C4-2B (cell line): ENCODE data around the gene VPREB1.
"Not testable (repeated sequence)": the region's sequence is repeated elsewhere in the genome, so short reads cannot be mapped to it uniquely, and the experiment has no call there.

Experiments
- H3K27ac ChIP-seq: fragments of 450-650 bp; 2 replicates; pipeline ENCODE4 v1.5.1; 2017
- CTCF ChIP-seq: fragments of 450-650 bp; conservative IDR thresholded peaks from 2 replicates; pipeline ENCODE4 v1.5.1; 2017; ENCODE audit warnings: mild to moderate bottlenecking
- ZFX ChIP-seq: fragments of 450-650 bp; IDR thresholded peaks from 2 replicates; pipeline ENCODE4 v1.6.1; 2017

Gene VPREB1

DNA sequence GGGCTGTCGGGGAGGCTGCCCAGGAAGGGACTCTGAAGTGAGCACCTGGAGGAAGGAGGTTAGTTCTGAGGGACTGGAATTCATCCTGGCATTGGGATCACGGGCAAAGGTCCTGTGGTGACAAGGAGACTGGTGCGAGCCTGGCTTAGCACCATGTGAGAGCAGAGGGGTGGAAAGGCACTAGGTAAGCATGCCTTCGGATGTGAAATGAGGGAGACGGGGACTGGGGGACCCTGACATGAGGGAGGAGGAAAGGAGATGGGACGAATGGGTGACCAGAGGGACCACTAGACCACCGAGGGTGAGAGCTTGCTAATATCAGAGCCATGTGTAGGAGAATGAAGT lies 3.1 kb upstream of the VPREB1 start:
- no peak for TF ChIP-seq ZFX
- H3K27ac ChIP-seq, result no peak overlapping the region

DNA sequence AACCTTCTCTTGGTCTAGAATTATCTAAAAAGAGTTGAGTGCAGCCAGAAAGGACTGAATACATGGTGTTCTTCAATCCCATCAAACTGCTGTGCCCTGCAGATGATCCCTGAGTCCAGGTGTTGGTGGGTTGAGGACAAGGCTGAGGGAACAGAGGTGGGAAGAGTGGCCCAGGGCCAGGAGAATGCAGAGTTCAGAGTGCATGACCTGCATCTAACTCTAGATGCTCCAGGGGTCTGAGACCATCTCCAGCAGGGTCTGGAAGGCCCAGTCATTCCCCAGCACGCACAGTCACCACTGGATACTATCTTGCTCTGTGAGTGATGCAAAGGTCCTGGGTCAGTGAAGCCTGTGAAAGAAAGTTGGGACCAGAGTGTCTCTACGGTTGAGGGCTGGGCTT lies 2.1 kb upstream of the VPREB1 start:
- TF ChIP-seq CTCF (no peak), ZFX (no peak)
- H3K27ac ChIP-seq, result no peak overlapping the region

DNA sequence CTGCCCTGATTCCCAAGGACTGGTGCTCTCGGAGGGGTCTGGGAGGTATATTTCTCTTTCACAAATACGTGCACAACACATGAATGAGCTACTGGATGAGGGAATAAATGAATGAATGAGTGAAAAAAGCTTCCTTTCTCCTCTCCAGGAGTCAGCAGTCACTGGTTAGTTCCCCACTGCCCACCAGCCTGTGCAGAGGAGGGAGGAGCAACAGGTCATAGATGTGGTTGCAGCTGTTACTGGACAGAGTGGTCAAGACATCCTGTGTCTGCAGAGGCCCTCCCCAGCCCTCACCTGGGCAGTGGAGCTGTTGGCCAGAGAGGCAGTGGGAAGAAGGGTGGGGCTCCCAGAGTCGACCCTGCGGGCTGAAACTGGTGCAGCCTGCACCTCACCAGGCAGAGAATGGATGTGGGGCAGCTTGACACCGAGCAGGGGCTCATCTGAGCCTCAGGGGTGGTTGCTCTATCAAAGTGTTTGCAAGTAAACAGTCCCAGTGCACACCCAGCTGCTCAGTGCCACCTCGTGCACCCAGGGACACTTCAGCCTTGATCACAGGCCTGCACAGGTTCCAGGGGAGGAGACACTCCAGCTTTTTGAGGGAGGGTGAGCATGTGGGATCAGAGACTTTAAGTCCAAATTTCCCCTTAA lies 1.4 kb upstream of the VPREB1 start:
- no peak overlapping the region for H3K27ac ChIP-seq
- TF ChIP-seq ZFX, result no peak
- no peak for TF ChIP-seq CTCF

GRCh38 chr22:22245256-22245909 lies 797 bp downstream of the VPREB1 start:
- no peak overlapping the region for H3K27ac ChIP-seq
- TF ChIP-seq ZFX (no peak), CTCF (no peak)

GRCh38 chr22:22245935-22246525 lies 1.4 kb downstream of the VPREB1 start:
- TF ChIP-seq CTCF (no peak), ZFX (no peak)
- no peak overlapping the region for H3K27ac ChIP-seq

DNA sequence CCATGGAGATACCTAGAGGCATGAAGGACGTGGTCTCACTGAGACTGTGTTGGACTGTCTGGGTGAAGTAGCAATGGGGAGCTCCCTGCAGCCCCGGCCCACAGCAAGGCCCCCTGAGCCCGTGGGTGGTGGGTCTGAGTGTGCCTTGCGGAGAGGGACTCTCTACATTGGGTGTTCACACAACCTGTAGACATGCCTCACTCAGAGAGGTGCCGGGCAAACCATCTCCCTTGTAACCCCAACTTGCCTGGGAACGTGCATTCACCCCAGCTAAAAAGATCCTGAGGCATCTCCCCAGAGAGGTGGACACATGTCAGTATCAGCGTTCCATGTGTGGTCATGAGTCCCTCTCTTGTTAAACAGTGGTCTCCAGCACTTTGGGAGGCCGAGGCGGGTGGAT lies 2.1 kb downstream of the VPREB1 start:
- H3K27ac ChIP-seq, result no peak overlapping the region
- TF ChIP-seq CTCF, result no peak
- TF ChIP-seq ZFX, result no peak

GRCh38 chr22:22248878-22249277 lies 4.3 kb downstream of the VPREB1 start:
- no peak overlapping the region for H3K27ac ChIP-seq
- no peak for TF ChIP-seq CTCF
- no peak for TF ChIP-seq ZFX

DNA sequence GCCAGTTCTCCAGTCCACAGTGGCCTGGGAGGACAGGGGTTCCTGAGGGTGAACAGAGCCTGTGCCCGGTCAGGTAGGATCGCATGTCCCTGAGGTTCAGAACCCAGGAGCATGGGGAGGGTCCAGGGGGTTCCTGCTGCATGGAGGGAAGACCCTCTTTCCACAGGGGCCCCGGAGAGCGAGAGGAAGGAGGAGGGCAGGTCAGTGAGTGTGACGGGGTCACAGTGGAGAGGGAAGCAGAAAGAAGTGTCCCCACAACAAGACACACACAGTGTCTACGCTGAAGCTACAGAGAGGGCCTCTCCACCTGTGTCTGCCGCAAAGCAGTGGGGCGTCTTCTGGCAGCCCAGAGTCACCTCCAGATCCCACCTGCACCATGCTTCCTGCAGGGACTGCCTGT lies 6.1 kb downstream of the VPREB1 start:
- not testable (repeated sequence) for H3K27ac ChIP-seq

DNA sequence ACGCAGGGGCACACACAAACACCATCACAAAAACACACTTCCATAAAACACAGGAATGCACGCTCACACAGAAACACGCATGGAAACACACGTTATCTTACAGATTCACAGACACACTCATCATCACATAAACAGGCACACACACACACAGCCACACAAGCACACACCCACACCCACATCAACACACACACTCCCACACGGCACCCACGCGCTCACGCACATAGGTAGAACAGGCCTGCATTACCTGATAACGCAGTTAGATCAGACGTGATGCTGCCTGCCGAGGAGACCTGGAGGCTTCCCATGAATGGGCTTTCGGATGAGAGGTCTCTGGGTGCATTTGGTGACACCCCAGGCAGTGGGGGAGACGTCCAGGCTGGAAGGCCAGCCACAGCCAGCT lies 11.5 kb downstream of the VPREB1 start:
- H3K27ac ChIP-seq, result not testable (repeated sequence)

DNA sequence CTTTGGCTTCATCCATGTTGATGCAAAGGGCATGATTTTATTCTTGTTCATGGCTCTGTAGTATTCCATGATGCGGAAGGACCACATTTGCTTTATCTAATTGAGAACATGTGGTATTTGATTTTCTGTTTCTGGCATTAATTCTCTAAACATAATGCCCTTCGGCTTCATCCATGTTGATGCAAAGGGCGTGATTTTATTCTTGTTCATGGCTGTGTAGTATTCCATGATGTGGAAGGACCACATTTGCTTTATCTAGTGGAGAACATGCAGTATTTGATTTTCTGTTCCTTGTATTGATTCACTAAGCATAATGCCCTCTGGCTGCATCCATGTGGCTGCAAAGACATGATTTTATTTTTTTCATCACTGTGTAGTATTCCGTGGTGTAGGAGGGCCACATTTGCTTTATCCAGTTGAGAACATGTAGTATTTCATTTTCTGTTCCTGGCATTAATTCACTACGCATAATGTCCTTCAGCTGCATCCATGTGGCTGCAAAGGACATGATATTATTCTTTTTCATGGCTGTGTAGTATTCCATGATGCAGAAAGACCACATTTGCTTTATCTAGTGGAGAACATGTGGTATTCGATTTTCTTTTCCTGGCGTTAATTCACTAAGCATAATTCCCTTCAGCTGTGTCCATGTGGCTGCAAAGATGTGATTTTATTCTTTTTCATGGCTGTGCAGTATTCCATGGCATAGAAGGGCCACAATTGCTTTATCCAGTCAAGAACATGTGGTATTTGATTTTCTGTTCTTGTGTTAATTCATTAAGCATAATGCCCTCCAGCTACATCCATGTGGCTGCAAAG lies 14.2 kb downstream of the VPREB1 start:
- H3K27ac ChIP-seq, result not testable (repeated sequence)

DNA sequence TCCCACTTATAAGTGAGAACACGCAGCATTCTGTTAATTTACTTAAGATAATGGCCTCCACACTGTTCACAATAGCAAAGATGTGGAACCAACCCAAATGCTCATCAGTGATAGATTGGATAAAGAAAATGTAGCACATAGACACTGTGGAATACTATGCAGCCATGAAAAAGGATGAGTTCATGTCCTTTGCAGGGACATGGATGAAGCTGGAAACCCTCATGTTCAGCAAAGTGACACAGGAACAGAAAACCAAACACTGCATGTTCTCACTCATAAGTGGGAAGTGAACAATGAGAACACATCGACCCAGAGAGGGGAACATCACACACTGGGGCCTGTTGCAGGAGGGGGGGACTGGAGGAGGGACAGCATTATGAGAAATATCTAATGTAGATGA lies 15.6 kb downstream of the VPREB1 start:
- not testable (repeated sequence) for H3K27ac ChIP-seq

DNA sequence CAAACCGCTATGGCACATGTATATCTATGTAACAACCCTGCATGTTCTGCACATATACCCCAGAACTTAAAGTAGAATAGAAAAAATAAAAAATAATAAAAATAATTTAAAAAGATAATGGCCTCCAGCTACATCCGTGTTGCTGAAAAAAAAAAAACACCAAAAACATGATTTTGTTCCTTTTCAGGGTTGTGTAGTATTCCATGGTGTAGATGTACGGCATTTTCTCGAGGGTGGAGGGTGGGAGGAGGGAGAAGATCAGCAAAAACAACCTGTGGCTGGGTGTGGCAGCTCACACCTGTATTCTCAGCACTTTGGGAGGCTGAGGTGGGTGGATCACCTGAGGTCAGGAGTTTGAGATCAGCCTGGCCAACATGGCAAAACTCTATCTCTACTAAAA lies 16.0 kb downstream of the VPREB1 start:
- H3K27ac ChIP-seq, result not testable (repeated sequence)
